HEK293 (cell line): ENCODE data around the gene ANO9.

Experiments
- CTCF ChIP-seq: fragments of 450-650 bp; formaldehyde crosslinking; IDR thresholded peaks from 2 replicates; pipeline ENCODE4 v1.5.1; 2016; ENCODE audit warnings: missing biosample characterization, missing genetic modification characterization
- ZNF626 ChIP-seq: fragments of 450-650 bp; sonication (Bioruptor Pico); formaldehyde crosslinking; IDR thresholded peaks from 2 replicates; pipeline ENCODE4 v1.5.1; 2018; ENCODE audit warnings: missing biosample characterization, missing genetic modification characterization, inconsistent platforms

- TF ChIP-seq CTCF (no peak), ZNF626 (no peak)
These were observed 49.1 kb upstream of the ANO9 start for GRCh38 chr11:490930-491260.
